ENCODE measurements around the gene PSMC3IP. TPM values are rescaled to one million over a fixed set of nuclear protein-coding genes. Genes with fewer than 3 reads are reported as not detected.

Gene PSMC3IP
- total and polyA plus RNA-seq, 2 donors (not counting 3 experiments of a cell fraction or from before 2014, with no cell fraction given) = 5.9 to 19.3 TPM

DNA sequence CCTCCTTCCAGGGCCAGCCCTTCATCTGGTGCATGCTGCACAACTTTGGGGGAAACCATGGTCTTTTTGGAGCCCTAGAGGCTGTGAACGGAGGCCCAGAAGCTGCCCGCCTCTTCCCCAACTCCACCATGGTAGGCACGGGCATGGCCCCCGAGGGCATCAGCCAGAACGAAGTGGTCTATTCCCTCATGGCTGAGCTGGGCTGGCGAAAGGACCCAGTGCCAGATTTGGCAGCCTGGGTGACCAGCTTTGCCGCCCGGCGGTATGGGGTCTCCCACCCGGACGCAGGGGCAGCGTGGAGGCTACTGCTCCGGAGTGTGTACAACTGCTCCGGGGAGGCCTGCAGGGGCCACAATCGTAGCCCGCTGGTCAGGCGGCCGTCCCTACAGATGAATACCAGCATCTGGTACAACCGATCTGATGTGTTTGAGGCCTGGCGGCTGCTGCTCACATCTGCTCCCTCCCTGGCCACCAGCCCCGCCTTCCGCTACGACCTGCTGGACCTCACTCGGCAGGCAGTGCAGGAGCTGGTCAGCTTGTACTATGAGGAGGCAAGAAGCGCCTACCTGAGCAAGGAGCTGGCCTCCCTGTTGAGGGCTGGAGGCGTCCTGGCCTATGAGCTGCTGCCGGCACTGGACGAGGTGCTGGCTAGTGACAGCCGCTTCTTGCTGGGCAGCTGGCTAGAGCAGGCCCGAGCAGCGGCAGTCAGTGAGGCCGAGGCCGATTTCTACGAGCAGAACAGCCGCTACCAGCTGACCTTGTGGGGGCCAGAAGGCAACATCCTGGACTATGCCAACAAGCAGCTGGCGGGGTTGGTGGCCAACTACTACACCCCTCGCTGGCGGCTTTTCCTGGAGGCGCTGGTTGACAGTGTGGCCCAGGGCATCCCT lies 34.1 kb downstream of the PSMC3IP start:
- H3K79me2 ChIP-seq (ENCODE audit: control insufficient read depth, insufficient read depth, low read length) = no peaks in the 10 kb centered on the region
- dilution Hi-C loops (cut with MboI; ENCODE audit: extremely low pct_ligation_motif_present, low sequenced_read_pairs) = no loop called here
- H2AFZ ChIP-seq (ENCODE audit: low read depth, low read length) = no peak overlapping the region
- FAIRE-seq (no peak), DNase-seq (ENCODE audit: low read depth, low spot score) (no peak)
- POLR2A ChIA-PET = no interaction called here
- H4K20me1 ChIP-seq (replicated peaks; ENCODE audit: control insufficient read depth, extremely low read depth, insufficient read depth, low read length) = no peaks in the 10 kb centered on the region
- H3K9me3 ChIP-seq (replicated peaks; ENCODE audit: control insufficient read depth, insufficient read depth, low read length) = no peaks in the 10 kb centered on the region
- H3K4me2 ChIP-seq (ENCODE audit: insufficient read depth, low read length) = no peak overlapping the region
- H3K36me3 ChIP-seq (ENCODE audit: control insufficient read depth in 2 of 2, extremely low read depth in 1 of 2, insufficient read depth in 2 of 2, low read length in 2 of 2) = peaks cover 2 to 10% of the 10 kb centered on the region in 2 experiments
- no peaks in the 10 kb centered on the region for H3K9me1 ChIP-seq (replicated peaks; ENCODE audit: control insufficient read depth, extremely low read depth, insufficient read depth, low read length)
- intact Hi-C loops (cut with micrococcal nuclease) = no loop called here
- no peak overlapping the region for H3K4me3 ChIP-seq (replicated peaks in 1 of 3; ENCODE audit: insufficient read depth in 1 of 3, low read depth in 1 of 3, low read length in 3 of 3)
- no peak overlapping the region for H3K9ac ChIP-seq (replicated peaks; ENCODE audit: extremely low read depth, insufficient read depth, low read length)
- no TSS peak for BruUV-seq (replicated peaks)
- TF ChIP-seq, protein P1, sequence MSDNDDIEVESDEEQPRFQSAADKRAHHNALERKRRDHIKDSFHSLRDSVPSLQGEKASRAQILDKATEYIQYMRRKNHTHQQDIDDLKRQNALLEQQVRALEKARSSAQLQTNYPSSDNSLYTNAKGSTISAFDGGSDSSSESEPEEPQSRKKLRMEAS (IDR thresholded peaks at IDR 0.05; ENCODE audit: insufficient read depth, insufficient read length) = no peak
- TF ChIP-seq POLR2A (IDR thresholded peaks at IDR 0.05; ENCODE audit: low read depth, low read length) (no peak), GATA2 (IDR thresholded peaks at IDR 0.05; ENCODE audit: insufficient read depth, insufficient read length, low read depth, low read length) (no peak), POLR2AphosphoS5 (IDR thresholded peaks at IDR 0.05; ENCODE audit: insufficient read depth, low read depth, low read length) (no peak), MYC (IDR thresholded peaks at IDR 0.05; ENCODE audit: low read depth, low read length) (no peak), EZH2 (IDR thresholded peaks at IDR 0.05; ENCODE audit: borderline replicate concordance, low read depth, low read length, severe bottlenecking) (no peak), JUN (IDR thresholded peaks at IDR 0.05; ENCODE audit: borderline replicate concordance, insufficient read depth, insufficient read length, low read depth) (no peak), FOS (IDR thresholded peaks at IDR 0.05; ENCODE audit: borderline replicate concordance, insufficient read depth, low read length) (no peak)
- TF ChIP-seq, protein P2, sequence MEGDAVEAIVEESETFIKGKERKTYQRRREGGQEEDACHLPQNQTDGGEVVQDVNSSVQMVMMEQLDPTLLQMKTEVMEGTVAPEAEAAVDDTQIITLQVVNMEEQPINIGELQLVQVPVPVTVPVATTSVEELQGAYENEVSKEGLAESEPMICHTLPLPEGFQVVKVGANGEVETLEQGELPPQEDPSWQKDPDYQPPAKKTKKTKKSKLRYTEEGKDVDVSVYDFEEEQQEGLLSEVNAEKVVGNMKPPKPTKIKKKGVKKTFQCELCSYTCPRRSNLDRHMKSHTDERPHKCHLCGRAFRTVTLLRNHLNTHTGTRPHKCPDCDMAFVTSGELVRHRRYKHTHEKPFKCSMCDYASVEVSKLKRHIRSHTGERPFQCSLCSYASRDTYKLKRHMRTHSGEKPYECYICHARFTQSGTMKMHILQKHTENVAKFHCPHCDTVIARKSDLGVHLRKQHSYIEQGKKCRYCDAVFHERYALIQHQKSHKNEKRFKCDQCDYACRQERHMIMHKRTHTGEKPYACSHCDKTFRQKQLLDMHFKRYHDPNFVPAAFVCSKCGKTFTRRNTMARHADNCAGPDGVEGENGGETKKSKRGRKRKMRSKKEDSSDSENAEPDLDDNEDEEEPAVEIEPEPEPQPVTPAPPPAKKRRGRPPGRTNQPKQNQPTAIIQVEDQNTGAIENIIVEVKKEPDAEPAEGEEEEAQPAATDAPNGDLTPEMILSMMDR (IDR thresholded peaks at IDR 0.05; ENCODE audit: extremely low read depth in 1 of 2, insufficient read depth in 1 of 2, low read depth in 1 of 2, low read length in 2 of 2) = no peak
- H3K27ac ChIP-seq (ENCODE audit: insufficient read depth, low read depth, low read length) = no peak overlapping the region
- CTCF ChIA-PET = no interaction called here
- peaks cover 9% of the 10 kb centered on the region for H3K4me1 ChIP-seq (ENCODE audit: control insufficient read depth, extremely low read depth, insufficient read depth, low read length)
- no peaks in the 10 kb centered on the region for H3K27me3 ChIP-seq (ENCODE audit: control insufficient read depth in 2 of 2, insufficient read depth in 2 of 2, low read length in 2 of 2)

All from endothelial cell of umbilical vein (primary cell).